Spinal cord (tissue), 10 donors: Measurements from ENCODE around the gene SLC12A5. TPM values are rescaled to one million over a fixed set of nuclear protein-coding genes. Genes with fewer than 3 reads are reported as not detected.

Experiments
- DNase-seq, 6 donors: peaks; one replicate each; pipeline versions ENCODE4 v3.0.0 to v3.0.0-alpha.2; 2013 to 2015; ENCODE audit warnings: low spot score in 6 of 6, low read depth in 4 of 6
- H3K27ac ChIP-seq: one replicate; pipeline ENCODE4 v1.5.1; 2013; ENCODE audit warnings: low read depth, low read length, control low read depth
- H3K27me3 ChIP-seq: one replicate; pipeline ENCODE4 v1.6.1; 2013; ENCODE audit warnings: low read length; ENCODE audit not compliant: control insufficient read depth, insufficient read depth
- H3K36me3 ChIP-seq: one replicate; pipeline ENCODE4 v1.6.1; 2013; ENCODE audit warnings: low read length; ENCODE audit not compliant: control insufficient read depth, insufficient read depth
- H3K4me1 ChIP-seq: one replicate; pipeline ENCODE4 v1.6.1; 2013; ENCODE audit warnings: low read length; ENCODE audit not compliant: control insufficient read depth, insufficient read depth
- H3K4me3 ChIP-seq: one replicate; pipeline ENCODE4 v1.5.1; 2013; ENCODE audit warnings: low read depth, low read length, control low read depth
- H3K9me3 ChIP-seq: one replicate; pipeline ENCODE4 v1.6.1; 2013; ENCODE audit warnings: low read length; ENCODE audit not compliant: control insufficient read depth, insufficient read depth
- whole genome bisulfite sequencing: methylation state at CpG from one replicate; pipeline ENCODE4 v1.1.5; 2013; ENCODE audit warnings: missing lambda C conversion rate; ENCODE audit not compliant: insufficient coverage; 5-methylcytosine and 5-hydroxymethylcytosine counted together
- polyA plus RNA-seq, 2 donors: library from polyadenylated mRNA; unstranded; fragments of 120-200 nt; gene quantifications; one replicate each; pipeline ENCODE4 v1.2.1, GENCODE V29; 2013; ENCODE audit not compliant: insufficient read length in 2 of 2
- total RNA-seq, 2 donors: library from RNA; depleted of rRNA in 1 of 2; stranded (reverse); fragments of 120-200 nt in 1 of 2; fragments of >200 nt in 1 of 2; gene quantifications; one replicate each; pipeline versions ENCODE4 v1.2.3 to v1.2.4, GENCODE V29; 2013 to 2014
- donor health status: healthy.

SLC12A5 gene
- total and polyA plus RNA-seq, 4 donors, result 26.2 to 191 (median 130) TPM

- no peak for DNase-seq
- H3K36me3 ChIP-seq, result peaks cover 65% of the 10 kb centered on the region
- peaks cover 7% of the 10 kb centered on the region for H3K4me1 ChIP-seq
- H3K9me3 ChIP-seq, result no peaks in the 10 kb centered on the region
- H3K4me3 ChIP-seq, result no peak overlapping the region
- WGBS, result 89% methylated on average over 4 of the region's 4 CpGs
- H3K27me3 ChIP-seq, result no peaks in the 10 kb centered on the region
- H3K27ac ChIP-seq, result no peak overlapping the region
These were observed 20.2 kb downstream of the SLC12A5 start for GRCh38 chr20:46049190-46049589.

GRCh38 chr20:46049815-46050214, 20.8 kb downstream of the SLC12A5 start:
- Histone ChIP-seq H3K4me3 (no peak overlapping the region), H3K4me1 (peaks cover 7% of the 10 kb centered on the region), H3K27me3 (no peaks in the 10 kb centered on the region), H3K27ac (no peak overlapping the region), H3K36me3 (peaks cover 65% of the 10 kb centered on the region), H3K9me3 (no peaks in the 10 kb centered on the region)
- no peak for DNase-seq

GRCh38 chr20:46050444-46050843, 21.4 kb downstream of the SLC12A5 start:
- WGBS, result 63% methylated on average over 10 of the region's 10 CpGs
- H3K9me3 ChIP-seq, result no peaks in the 10 kb centered on the region
- no peak for DNase-seq
- H3K4me3 ChIP-seq, result no peak overlapping the region
- peaks cover 7% of the 10 kb centered on the region for H3K4me1 ChIP-seq
- no peak overlapping the region for H3K27ac ChIP-seq
- no peaks in the 10 kb centered on the region for H3K27me3 ChIP-seq
- H3K36me3 ChIP-seq, result peaks cover 66% of the 10 kb centered on the region

GRCh38 chr20:46050885-46051284, 21.9 kb downstream of the SLC12A5 start:
- Histone ChIP-seq H3K4me1 (peaks cover 7% of the 10 kb centered on the region), H3K36me3 (peaks cover 65% of the 10 kb centered on the region), H3K27ac (no peak overlapping the region), H3K27me3 (no peaks in the 10 kb centered on the region), H3K9me3 (no peaks in the 10 kb centered on the region), H3K4me3 (no peak overlapping the region)
- no peak for DNase-seq

GRCh38 chr20:46051556-46052308, 22.7 kb downstream of the SLC12A5 start:
- no peaks in the 10 kb centered on the region for H3K9me3 ChIP-seq
- 38% methylated on average over 14 of the region's 19 CpGs for WGBS
- H3K27me3 ChIP-seq, result no peaks in the 10 kb centered on the region

GRCh38 chr20:46053416-46053815, 24.4 kb downstream of the SLC12A5 start:
- WGBS, result 95% methylated on average over 6 of the region's 8 CpGs
- Histone ChIP-seq H3K27ac (no peak overlapping the region), H3K9me3 (no peaks in the 10 kb centered on the region), H3K36me3 (peaks cover 63% of the 10 kb centered on the region), H3K4me3 (no peak overlapping the region), H3K27me3 (peaks cover 8% of the 10 kb centered on the region), H3K4me1 (peaks cover 26% of the 10 kb centered on the region)
- no peak for DNase-seq

More at GRCh38 chr20:46051556-46052308, 22.7 kb downstream of the SLC12A5 start:
- no peak overlapping the region for H3K4me3 ChIP-seq
- H3K36me3 ChIP-seq, result peaks cover 62% of the 10 kb centered on the region
- H3K27ac ChIP-seq, result no peak overlapping the region
- H3K4me1 ChIP-seq, result peaks cover 9% of the 10 kb centered on the region
- DNase-seq, result peak in 2 of 6 donors; percentile 56 to 64

GRCh38 chr20:46054606-46055005, 25.6 kb downstream of the SLC12A5 start:
- Histone ChIP-seq H3K9me3 (no peaks in the 10 kb centered on the region), H3K27me3 (peaks cover 8% of the 10 kb centered on the region), H3K27ac (no peak overlapping the region), H3K4me1 (peaks cover 35% of the 10 kb centered on the region), H3K36me3 (peaks cover 67% of the 10 kb centered on the region), H3K4me3 (no peak overlapping the region)
- WGBS, result 65% methylated on average over 6 of the region's 6 CpGs
- no peak for DNase-seq

- Histone ChIP-seq H3K9me3 (no peaks in the 10 kb centered on the region), H3K27me3 (peaks cover 8% of the 10 kb centered on the region), H3K27ac (no peak overlapping the region), H3K4me1 (peaks cover 35% of the 10 kb centered on the region), H3K4me3 (no peak overlapping the region), H3K36me3 (peaks cover 67% of the 10 kb centered on the region)
- 63% methylated on average over 1 of the region's 1 CpG for WGBS
- no peak for DNase-seq
These were observed 26.3 kb downstream of the SLC12A5 start for GRCh38 chr20:46055269-46055668.

GRCh38 chr20:46056027-46056833, 27.2 kb downstream of the SLC12A5 start:
- Histone ChIP-seq H3K9me3 (no peaks in the 10 kb centered on the region), H3K27ac (no peak overlapping the region), H3K4me1 (peaks cover 39% of the 10 kb centered on the region), H3K4me3 (no peak overlapping the region), H3K27me3 (peaks cover 8% of the 10 kb centered on the region), H3K36me3 (peaks cover 68% of the 10 kb centered on the region)
- no peak for DNase-seq
- 71% methylated on average over 11 of the region's 15 CpGs for WGBS
